Mesenchymal stem cell (in vitro differentiated cells and primary cell): ENCODE measurements around the gene PSMA7.

ENCODE experiments used
- DNase-seq: peaks from one replicate; pipeline ENCODE4 v3.0.0-alpha.2; 2013
- H2AFZ ChIP-seq: one replicate; pipeline ENCODE4 v1.6.1; 2013; ENCODE audit warnings: low read depth, mild to moderate bottlenecking, control low read depth, inconsistent platforms, low read length, moderate library complexity
- H2AK5ac ChIP-seq: 2 replicates; pipeline ENCODE4 v1.6.1; 2013; ENCODE audit warnings: low read length, moderate library complexity, mild to moderate bottlenecking, inconsistent platforms; ENCODE audit not compliant: severe bottlenecking
- H2BK120ac ChIP-seq: one replicate; pipeline ENCODE4 v1.6.1; 2013; ENCODE audit warnings: low read depth, mild to moderate bottlenecking, inconsistent platforms, low read length, moderate library complexity
- H2BK12ac ChIP-seq, 2 experiments: one replicate each; pipeline ENCODE4 v1.6.1; 2013; ENCODE audit warnings: inconsistent platforms in 2 of 2, low read length in 2 of 2, mild to moderate bottlenecking in 2 of 2, moderate library complexity in 2 of 2, control low read depth in 1 of 2
- H2BK15ac ChIP-seq: one replicate; pipeline ENCODE4 v1.6.1; 2013; ENCODE audit warnings: mild to moderate bottlenecking, low read depth, inconsistent platforms; ENCODE audit not compliant: poor library complexity, severe bottlenecking
- H2BK5ac ChIP-seq: 2 replicates; pipeline ENCODE4 v1.6.1; 2013; ENCODE audit warnings: low read depth, mild to moderate bottlenecking, low read length, control low read depth, inconsistent platforms; ENCODE audit not compliant: poor library complexity, severe bottlenecking
- H3K14ac ChIP-seq, 2 experiments: one replicate each; pipeline ENCODE4 v1.6.1; 2013; ENCODE audit warnings: inconsistent platforms in 2 of 2, low read length in 2 of 2, control low read depth in 1 of 2, mild to moderate bottlenecking in 1 of 2, moderate library complexity in 1 of 2
- H3K18ac ChIP-seq, 2 experiments: one replicate each; pipeline ENCODE4 v1.6.1; 2013; ENCODE audit warnings: inconsistent platforms in 2 of 2, low read length in 2 of 2, control low read depth in 1 of 2, low read depth in 1 of 2, mild to moderate bottlenecking in 1 of 2
- H3K23ac ChIP-seq, 2 experiments: one replicate each; pipeline ENCODE4 v1.6.1; 2013; ENCODE audit warnings: inconsistent platforms in 2 of 2, low read length in 2 of 2, mild to moderate bottlenecking in 2 of 2, moderate library complexity in 2 of 2, control low read depth in 1 of 2
- H3K27ac ChIP-seq: 2 replicates; pipeline ENCODE4 v1.5.1; 2013; ENCODE audit warnings: mild to moderate bottlenecking, moderate library complexity, low read length, control low read depth, inconsistent platforms; ENCODE audit not compliant: poor library complexity, severe bottlenecking
- H3K27me3 ChIP-seq, 2 experiments: 2 replicates each; pipeline versions ENCODE4 v1.6.1 to v1.7.0; 2013; ENCODE audit warnings: low read length in 2 of 2, mild to moderate bottlenecking in 2 of 2, moderate library complexity in 2 of 2, control low read depth in 1 of 2, inconsistent platforms in 1 of 2; ENCODE audit not compliant: control insufficient read depth in 1 of 2, insufficient read depth in 1 of 2
- H3K36me3 ChIP-seq, 2 experiments: 2 replicates each; pipeline versions ENCODE4 v1.6.1 to v1.7.0; 2013; ENCODE audit warnings: low read length in 2 of 2, control low read depth in 1 of 2, inconsistent platforms in 1 of 2, low read depth in 1 of 2, mild to moderate bottlenecking in 1 of 2; ENCODE audit not compliant: insufficient read depth in 2 of 2, control insufficient read depth in 1 of 2
- H3K4ac ChIP-seq, 2 experiments: one replicate each; pipeline ENCODE4 v1.6.1; 2013; ENCODE audit warnings: inconsistent platforms in 2 of 2, low read length in 2 of 2, mild to moderate bottlenecking in 2 of 2, moderate library complexity in 2 of 2, control low read depth in 1 of 2, low read depth in 1 of 2
- H3K4me1 ChIP-seq: 2 replicates; pipeline ENCODE4 v1.6.1; 2013; ENCODE audit warnings: low read depth, low read length, control low read depth; ENCODE audit not compliant: control insufficient read depth, insufficient read depth
- H3K4me2 ChIP-seq: 2 replicates; pipeline ENCODE4 v1.6.1; 2013; ENCODE audit warnings: low read length, mild to moderate bottlenecking, inconsistent platforms; ENCODE audit not compliant: poor library complexity, severe bottlenecking
- H3K4me3 ChIP-seq, 2 experiments: 2 replicates each; pipeline versions ENCODE4 v1.5.1 to v1.7.0; 2013; ENCODE audit warnings: low read length in 2 of 2, mild to moderate bottlenecking in 2 of 2, control low read depth in 1 of 2, low read depth in 1 of 2; ENCODE audit not compliant: insufficient read depth in 1 of 2
- H3K79me1 ChIP-seq: replicated peaks from 2 replicates; pipeline ENCODE4 v1.6.1; 2013; ENCODE audit warnings: mild to moderate bottlenecking, control low read depth, low read length, inconsistent platforms; ENCODE audit not compliant: poor library complexity, severe bottlenecking
- H3K9ac ChIP-seq: 2 replicates; pipeline ENCODE4 v1.7.0; 2013; ENCODE audit warnings: mild to moderate bottlenecking, low read length, moderate library complexity
- H3K9me3 ChIP-seq: 2 replicates; pipeline ENCODE4 v1.7.0; 2013; ENCODE audit warnings: mild to moderate bottlenecking, low read length; ENCODE audit not compliant: control insufficient read depth
- H4K8ac ChIP-seq: one replicate; pipeline ENCODE4 v1.6.1; 2013; ENCODE audit warnings: inconsistent platforms, mild to moderate bottlenecking, low read length, moderate library complexity
- H4K91ac ChIP-seq: one replicate; pipeline ENCODE4 v1.6.1; 2013; ENCODE audit warnings: mild to moderate bottlenecking, low read length, inconsistent platforms
- WGBS: methylation state at CpG from one replicate; pipeline ENCODE4 v1.1.7; 2013; ENCODE audit warnings: mixed read lengths; 5-methylcytosine and 5-hydroxymethylcytosine counted together

Gene PSMA7

GRCh38 chr20:62178316-62179161 lies 35.3 kb upstream of the PSMA7 start:
- no peaks in the 10 kb centered on the region for H3K9me3 ChIP-seq
- no peaks in the 10 kb centered on the region for H3K27me3 ChIP-seq
- H3K36me3 ChIP-seq: peaks cover 43 to 47% of the 10 kb centered on the region in 2 experiments
- no peak overlapping the region for H2AK5ac ChIP-seq
- H3K4me2 ChIP-seq: no peak overlapping the region
- peaks cover 12% of the 10 kb centered on the region for H3K4me1 ChIP-seq
- H2BK120ac ChIP-seq: no peak overlapping the region
- no peak overlapping the region for H2AFZ ChIP-seq
- H2BK15ac ChIP-seq: no peak overlapping the region
- no peak for DNase-seq
- H3K4ac ChIP-seq: no peak overlapping the region
- no peak overlapping the region for H3K4me3 ChIP-seq
- no peak overlapping the region for H3K18ac ChIP-seq
- no peak overlapping the region for H3K23ac ChIP-seq
- H3K14ac ChIP-seq: no peak overlapping the region
- WGBS: 98% methylated on average over 15 of the region's 19 CpGs
- H3K27ac ChIP-seq: no peak overlapping the region
- no peak overlapping the region for H2BK5ac ChIP-seq
- no peak overlapping the region for H2BK12ac ChIP-seq
- peaks cover 26% of the 10 kb centered on the region for H3K79me1 ChIP-seq
- no peak overlapping the region for H4K8ac ChIP-seq
- H3K9ac ChIP-seq: no peak overlapping the region
- no peak overlapping the region for H4K91ac ChIP-seq

- Histone ChIP-seq H2BK12ac (no peak overlapping the region), H3K9me3 (no peaks in the 10 kb centered on the region), H2AK5ac (no peak overlapping the region), H3K36me3 (peaks cover 51 to 53% of the 10 kb centered on the region in 2 experiments), H3K4ac (no peak overlapping the region), H4K91ac (no peak overlapping the region), H2BK5ac (no peak overlapping the region), H2BK15ac (no peak overlapping the region), H3K4me2 (peak overlapping the region; percentile 8), H3K4me3 (no peak overlapping the region), H3K18ac (no peak overlapping the region), H3K27ac (peak overlapping the region; percentile 20), H3K79me1 (peaks cover 22% of the 10 kb centered on the region), H3K14ac (no peak overlapping the region), H3K9ac (no peak overlapping the region), H3K27me3 (no peaks in the 10 kb centered on the region), H2AFZ (no peak overlapping the region), H4K8ac (no peak overlapping the region), H3K4me1 (peaks cover 12% of the 10 kb centered on the region), H3K23ac (no peak overlapping the region), H2BK120ac (no peak overlapping the region)
- WGBS: 93% methylated on average over 9 of the region's 9 CpGs
- DNase-seq: no peak
These were observed 34.1 kb upstream of the PSMA7 start for GRCh38 chr20:62177307-62177706.

- Histone ChIP-seq H3K18ac (no peak overlapping the region), H3K36me3 (peaks cover 51 to 55% of the 10 kb centered on the region in 2 experiments), H3K9ac (no peak overlapping the region), H3K14ac (no peak overlapping the region), H3K4me2 (no peak overlapping the region), H4K8ac (no peak overlapping the region), H3K9me3 (no peaks in the 10 kb centered on the region), H2BK120ac (no peak overlapping the region), H3K23ac (no peak overlapping the region), H3K27me3 (no peaks in the 10 kb centered on the region), H2AK5ac (peak overlapping the region; percentile 67), H3K79me1 (peaks cover 22% of the 10 kb centered on the region), H2AFZ (no peak overlapping the region), H2BK12ac (no peak overlapping the region), H3K4me1 (peaks cover 12% of the 10 kb centered on the region), H3K4me3 (no peak overlapping the region), H3K27ac (no peak overlapping the region), H2BK15ac (no peak overlapping the region), H3K4ac (no peak overlapping the region), H4K91ac (no peak overlapping the region), H2BK5ac (no peak overlapping the region)
- 95% methylated on average over 15 of the region's 15 CpGs for WGBS
- DNase-seq: no peak
These were observed 33.7 kb upstream of the PSMA7 start for GRCh38 chr20:62176866-62177265.

- Histone ChIP-seq H2BK120ac (no peak overlapping the region), H2BK12ac (no peak overlapping the region), H3K4me2 (no peak overlapping the region), H2BK5ac (no peak overlapping the region), H3K4ac (no peak overlapping the region), H3K23ac (no peak overlapping the region), H3K9ac (no peak overlapping the region), H3K14ac (no peak overlapping the region), H3K18ac (no peak overlapping the region), H2BK15ac (no peak overlapping the region), H3K79me1 (peaks cover 22% of the 10 kb centered on the region), H3K27me3 (no peaks in the 10 kb centered on the region), H3K9me3 (no peaks in the 10 kb centered on the region), H3K36me3 (peaks cover 51 to 52% of the 10 kb centered on the region in 2 experiments), H2AK5ac (no peak overlapping the region), H4K8ac (no peak overlapping the region), H2AFZ (no peak overlapping the region), H3K27ac (no peak overlapping the region), H3K4me1 (peaks cover 12% of the 10 kb centered on the region), H3K4me3 (no peak overlapping the region), H4K91ac (peak overlapping the region; percentile 52)
- WGBS: 97% methylated on average over 9 of the region's 10 CpGs
- no peak for DNase-seq
These were observed 32.5 kb upstream of the PSMA7 start for GRCh38 chr20:62175711-62176110.
